HG02943 (cell line): ENCODE measurements around the gene CCDC3.
"Not testable (repeated sequence)": the region's sequence is repeated elsewhere in the genome, so short reads cannot be mapped to it uniquely, and the experiment has no call there.

Experiments
- ATAC-seq: cut with Tn5 transposase; IDR thresholded peaks from one replicate; pipeline ENCODE4 v1.9.1; 2021; ENCODE audit warnings: mild to moderate bottlenecking, low read depth, moderate library complexity; ENCODE audit not compliant: unreplicated experiment

Gene CCDC3

DNA sequence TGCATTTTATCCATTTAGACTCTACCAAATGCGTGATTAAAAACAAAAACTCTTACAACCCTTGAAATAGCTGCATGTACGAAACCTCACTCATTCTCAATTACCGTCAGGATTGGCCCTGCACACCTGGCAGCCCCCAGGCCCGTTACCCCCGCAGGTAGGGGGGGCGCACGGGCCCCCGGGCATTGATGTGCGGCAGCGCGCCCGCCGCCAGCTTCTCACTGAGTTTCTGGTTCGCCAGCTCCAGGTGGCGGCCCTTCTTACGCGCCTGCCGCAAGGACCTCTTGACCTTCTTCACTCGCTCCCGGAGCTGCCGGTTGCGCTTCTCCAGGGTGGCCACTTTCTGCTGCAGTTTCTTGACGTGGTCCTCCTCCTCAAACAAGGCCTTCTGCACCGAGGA lies 103.2 kb downstream of the CCDC3 start:
- ATAC-seq: no peak

DNA sequence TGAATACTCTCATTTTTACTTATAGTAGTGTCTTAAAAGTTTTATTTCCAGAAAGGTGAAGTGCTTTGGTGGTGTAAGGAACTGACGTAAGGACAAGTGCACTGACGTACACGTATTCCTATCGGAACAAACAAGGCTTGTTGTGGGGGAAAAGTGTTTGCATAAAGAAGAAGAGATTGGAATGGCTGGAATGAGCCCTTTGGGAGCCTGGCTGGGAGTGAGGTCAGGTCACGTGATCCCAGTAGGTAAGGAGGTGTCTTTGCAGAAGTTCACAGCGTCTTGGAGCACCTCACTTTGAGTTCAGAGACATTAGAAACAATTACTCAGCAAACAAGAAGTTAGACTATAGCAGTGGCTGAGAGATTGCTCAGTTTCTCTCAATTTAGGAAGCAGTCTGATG lies 104.2 kb downstream of the CCDC3 start:
- no peak for ATAC-seq

DNA sequence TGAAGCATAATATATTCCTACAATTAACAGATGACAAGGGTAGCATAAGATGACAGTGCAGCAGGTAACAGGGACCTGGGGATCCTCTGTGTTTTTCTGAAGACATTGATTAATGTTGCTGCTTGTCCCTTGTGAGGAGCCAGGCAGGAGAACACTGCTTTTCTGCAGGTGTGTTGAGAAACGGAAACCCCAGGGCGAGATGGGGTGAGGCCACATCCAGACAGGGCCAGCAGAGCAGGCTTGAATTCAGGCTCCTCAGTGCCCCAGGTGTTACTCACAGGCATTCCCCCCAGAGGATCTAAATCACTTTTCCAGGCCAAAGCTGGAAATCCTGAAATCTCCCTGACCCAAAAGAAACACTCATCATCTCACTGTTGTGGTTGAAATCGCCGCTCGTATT lies 105.3 kb downstream of the CCDC3 start:
- no peak for ATAC-seq

DNA sequence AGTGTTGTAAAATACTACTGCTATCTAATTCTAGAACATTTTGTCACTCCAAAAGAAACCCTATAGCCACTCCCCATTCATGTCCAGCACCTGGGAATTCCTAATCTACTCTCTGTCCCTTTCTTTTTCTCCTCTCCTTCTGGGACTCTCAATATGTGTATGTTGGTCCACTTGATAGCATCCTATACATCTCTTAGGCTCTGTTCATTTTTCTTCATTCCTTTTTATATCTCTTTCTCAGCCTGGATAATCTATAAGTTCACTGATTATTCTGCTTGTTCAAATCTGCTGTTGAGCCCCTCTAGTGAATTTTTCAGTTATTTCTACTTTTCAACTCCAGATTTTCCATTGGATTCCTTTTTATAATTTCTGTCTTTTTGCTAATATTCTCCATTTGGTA lies 108.6 kb downstream of the CCDC3 start:
- no peak for ATAC-seq

DNA sequence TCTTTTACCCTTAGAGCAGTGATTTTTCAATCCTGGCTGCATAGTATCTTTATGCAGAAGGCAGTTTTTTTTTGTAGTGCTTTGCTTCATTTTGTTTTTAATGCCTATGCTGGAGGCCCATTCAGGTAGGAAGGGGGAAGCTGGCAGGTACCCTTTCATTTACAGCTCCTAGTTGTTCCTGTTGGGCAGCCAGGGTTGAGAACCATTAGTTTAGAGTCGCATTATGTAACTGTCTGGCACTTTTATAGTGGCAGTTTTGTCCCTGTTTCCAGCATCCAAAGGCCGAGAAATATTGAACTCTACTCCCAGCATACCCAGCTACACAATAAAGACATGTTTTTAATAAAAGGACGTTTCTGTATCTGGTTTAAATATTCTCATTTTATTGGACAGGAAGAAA lies 110.6 kb downstream of the CCDC3 start:
- ATAC-seq: no peak

DNA sequence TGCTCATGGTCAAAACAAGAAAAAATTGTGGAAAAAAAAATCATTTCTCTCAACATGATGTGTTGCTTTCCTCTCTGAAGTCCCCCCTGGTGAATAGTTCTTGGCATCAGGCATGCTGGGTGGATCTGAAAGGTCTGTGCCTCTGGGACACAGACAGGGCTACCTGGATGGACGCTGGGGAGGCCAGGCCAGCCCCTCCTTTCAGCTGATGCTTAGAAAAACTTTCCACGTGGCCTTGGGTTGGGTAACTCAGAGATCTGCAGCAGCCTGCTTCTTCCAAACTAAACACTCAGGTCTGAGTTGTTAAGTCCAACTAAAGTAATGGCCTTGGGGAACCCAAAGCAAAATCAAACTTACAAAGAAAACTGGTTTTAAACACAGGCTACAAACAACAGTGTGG lies 113.0 kb downstream of the CCDC3 start:
- no peak for ATAC-seq

DNA sequence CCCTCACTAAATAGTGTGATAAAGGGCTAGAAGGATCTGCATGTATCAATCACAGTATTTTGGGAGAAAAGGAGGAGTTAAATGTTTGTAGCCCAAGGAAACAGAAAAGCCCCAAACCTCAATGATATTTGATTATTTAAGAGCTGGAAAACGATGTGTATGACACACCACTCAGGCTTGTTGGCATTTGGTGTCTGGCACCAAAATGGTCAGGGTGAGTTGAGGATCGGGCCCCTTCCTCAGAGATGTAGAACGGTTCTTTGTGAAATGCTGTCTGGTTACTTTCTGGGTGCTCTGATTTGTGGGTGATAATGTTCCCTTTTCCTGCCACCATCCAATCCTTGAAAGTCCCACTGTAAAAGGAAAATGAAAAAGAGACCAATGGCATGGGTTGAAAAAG lies 113.7 kb downstream of the CCDC3 start:
- no peak for ATAC-seq

DNA sequence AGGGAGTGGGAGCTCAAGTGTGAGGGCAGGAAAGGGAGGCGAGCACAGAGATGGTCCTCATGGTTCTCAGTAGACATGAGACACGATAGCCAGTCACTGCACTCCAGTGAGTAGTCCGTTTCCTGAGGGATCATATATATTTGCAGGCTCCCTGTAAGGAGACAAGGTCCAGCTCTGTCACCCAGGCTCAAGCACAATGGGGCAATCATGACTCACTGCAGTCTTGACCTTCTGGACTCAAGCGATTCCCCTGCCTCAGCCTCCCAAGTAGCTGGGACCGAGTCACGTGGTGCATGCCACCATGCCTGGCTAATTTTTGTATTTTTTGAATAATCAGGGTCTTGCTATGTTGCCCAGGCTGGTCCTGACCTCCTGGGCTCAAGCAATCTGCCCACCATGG lies 116.7 kb downstream of the CCDC3 start:
- no peak for ATAC-seq

DNA sequence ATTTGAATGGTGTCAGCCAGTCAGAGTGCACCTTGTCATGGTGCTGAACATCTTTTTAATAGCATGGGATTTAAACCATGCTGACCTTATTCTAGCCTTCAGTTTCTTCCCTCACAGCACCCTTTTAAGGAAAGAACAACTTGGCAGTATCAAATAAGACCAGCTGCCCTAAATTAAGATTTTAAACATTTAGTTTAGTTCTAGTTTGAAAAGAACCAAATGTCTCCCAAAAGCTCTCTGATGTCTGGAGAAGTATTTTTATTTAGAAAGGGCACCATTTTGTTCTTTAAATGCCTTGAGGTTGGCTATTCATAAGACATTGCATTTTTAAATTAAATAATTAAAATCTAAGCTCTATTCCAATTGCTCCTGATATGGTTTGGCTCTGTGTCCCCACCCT lies 121.1 kb downstream of the CCDC3 start:
- no peak for ATAC-seq

DNA sequence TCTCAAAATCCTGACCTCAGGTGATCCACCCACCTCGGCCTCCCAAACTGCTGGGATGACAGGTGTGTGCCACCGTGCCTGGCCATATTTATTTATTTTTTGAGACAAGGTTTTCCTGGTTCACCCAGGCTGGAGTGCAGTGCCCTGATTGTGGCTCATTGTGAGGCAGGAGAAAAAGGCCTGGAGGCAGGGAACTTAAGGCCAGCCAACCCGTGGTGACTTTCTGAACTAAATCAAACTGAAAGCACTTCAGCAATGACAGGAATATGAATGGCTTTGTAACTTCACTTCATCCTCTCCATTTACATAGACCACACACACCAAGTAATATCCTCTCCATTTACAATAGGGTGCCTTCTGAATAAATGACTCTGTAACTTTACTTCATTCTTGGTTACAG lies 124.4 kb downstream of the CCDC3 start:
- ATAC-seq: no peak

DNA sequence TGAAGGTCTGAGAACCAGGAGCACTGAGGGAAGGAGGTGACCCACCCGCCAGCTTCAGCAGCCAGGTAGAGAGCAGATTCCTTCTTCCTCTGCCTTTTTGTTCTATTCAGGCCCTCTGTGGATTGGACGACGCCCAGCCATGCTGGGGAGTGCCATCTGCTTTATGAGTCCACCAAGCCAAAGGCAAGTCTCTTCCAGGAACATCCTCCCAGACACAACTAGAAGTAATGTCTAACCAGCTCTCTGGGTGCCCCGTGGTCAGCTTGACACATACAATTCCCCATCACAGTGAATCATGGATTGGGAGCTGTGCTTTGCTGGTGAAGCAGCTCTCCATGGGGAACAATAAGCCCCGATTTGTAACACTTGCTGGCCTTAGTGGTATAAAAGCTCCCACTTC lies 125.2 kb downstream of the CCDC3 start:
- no peak for ATAC-seq

DNA sequence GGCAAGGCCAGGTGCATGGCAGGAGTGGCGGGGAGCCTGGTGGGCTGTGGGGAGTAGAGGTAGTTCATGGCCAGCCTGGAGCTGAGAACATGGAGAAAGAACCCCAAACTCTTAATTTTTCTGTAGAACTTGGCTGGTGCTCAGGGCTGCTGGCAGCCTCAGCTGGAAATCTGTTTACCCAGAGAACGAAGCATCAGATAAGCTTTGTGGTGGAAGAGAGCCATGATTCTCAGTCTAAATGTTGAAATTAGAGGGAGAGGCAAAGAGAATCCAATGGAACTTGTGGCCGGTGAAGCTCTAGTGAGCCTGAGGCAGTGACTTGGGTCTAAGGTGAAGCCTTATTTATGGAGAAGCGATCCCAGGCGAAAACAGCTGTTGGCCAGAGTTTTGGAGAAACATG lies 126.4 kb downstream of the CCDC3 start:
- no peak for ATAC-seq

DNA sequence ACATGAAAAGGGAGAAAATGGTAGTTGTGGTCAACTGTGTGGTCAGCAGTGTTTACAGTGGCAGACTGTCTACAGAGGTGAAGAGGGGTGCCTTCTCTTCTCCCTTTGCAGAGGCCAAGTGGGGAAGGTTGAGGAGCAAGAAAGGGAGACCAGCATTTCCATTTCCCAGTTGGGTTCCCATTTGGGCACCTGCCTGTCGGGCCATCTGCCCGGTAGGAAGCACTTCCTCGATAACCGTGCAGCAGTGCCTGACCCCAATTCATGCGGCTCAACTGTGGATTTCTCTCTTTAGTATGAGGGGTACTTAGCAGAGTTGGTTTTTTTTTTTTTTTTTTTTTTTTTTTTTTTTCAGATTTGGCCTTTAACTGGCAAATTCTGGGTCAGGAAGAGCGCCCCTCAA lies 127.0 kb downstream of the CCDC3 start:
- no peak for ATAC-seq

DNA sequence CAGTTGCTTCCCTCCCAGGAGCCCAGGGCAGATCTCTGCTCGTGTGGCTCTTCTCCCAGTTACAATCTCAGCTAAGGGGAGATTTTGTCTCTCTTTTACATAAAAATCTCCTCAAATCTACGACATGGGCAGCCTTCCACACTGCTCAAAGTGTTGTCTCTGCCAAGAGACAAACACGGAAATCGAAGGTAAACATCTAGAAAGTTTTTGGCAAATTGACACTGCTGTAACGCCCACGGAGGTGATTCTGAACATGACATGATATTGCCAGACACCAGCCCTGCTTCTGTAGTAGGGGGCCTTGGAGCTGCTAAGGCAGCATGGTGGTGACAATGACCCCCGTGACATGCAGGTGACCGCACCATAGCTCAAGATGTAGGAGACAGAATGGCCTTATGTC lies 128.3 kb downstream of the CCDC3 start:
- ATAC-seq: no peak

DNA sequence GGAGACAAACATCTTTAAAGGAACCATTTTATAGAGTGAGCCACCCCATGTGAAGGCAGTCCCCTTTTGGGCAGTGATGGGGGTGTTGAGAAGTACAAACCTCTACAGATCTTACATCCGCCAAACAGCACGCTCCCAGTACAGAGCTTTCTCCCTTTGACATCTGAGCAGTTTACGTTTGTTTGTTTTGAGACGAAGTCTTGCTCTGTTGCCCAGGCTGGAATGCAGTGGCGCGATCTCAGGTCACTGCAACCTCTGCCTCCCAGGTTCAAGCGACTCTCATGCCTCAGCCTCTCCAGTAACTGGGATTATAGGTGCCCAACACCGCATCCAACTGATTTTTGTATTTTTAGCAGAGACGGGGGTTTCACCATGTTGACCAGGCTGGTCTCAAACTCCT lies 128.9 kb downstream of the CCDC3 start:
- no peak for ATAC-seq

DNA sequence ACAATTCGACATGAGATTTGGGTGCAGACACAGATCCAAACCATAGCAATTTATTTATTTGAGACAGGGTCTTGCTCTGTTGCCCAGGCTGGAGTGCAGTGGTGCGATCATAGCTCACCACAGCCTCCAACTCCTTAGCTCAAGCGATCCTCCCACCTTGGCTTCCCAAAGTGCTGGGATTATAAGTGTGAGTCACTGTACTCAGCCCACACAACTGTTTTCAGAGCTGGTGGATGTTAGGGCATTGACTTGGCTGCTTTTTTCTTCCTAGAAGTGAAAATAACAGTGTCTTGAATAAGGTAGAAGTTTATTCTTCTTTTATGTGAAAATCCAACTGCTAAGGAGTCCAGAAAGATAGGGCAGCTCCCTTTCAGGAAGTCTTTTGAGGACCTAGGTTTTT lies 132.1 kb downstream of the CCDC3 start:
- ATAC-seq: no peak

DNA sequence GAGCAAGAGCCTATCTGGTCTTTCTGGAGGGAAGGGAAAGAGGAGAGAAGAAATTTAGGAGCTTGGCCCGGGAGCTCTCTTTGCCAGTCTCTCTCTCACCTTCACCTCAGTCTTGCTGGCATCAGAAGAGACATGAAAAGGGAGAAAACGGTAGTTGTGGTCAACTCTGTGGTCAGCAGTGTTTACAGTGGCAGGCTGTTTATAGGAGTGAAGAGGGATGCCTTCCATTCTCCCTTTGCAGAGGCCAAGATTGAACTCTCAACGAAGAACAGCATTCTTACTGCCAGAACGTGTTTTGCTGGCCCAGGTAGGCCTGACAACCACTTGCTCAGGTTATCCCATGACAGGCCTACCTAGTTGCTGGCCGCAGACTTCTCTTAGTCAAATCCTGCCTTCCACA lies 133.3 kb downstream of the CCDC3 start:
- ATAC-seq: no peak

DNA sequence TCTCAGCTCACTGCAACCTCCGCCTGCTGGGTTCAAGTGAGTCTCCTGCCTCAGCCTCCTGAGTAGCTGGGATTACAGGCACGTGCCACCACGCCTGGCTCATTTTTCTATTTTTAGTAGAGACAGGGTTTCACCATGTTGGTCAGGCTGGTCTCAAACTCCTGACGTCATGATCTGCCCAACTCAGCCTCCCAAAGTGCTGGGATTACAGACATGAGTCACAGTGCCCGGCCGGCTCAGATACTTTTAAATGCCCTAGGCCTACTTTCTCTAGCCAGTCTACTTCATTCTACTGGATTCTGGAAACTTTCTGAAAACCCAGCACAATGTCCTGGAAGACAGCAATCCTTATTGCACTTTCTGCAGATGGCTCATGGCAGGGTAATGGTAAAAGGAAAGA lies 136.0 kb downstream of the CCDC3 start:
- ATAC-seq: not testable (repeated sequence)

DNA sequence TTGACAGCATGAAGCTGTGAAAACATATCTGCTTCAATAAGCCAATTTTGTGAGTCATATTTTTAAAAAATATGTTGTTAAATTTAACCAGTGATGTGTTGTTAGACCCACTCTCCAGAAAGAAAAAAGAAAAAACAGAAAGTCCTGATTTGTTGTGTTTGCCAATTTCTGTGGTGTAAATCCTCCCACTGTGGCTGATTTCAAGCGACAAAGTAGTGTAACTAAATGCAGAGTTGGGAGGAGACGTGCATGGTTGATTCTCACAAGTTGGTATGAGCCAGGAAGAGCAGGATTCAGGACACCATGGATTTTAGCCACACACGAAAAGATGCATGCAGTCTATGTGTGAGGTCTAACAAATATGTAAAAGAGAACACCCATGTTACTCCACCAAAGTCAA lies 139.1 kb downstream of the CCDC3 start:
- no peak for ATAC-seq

DNA sequence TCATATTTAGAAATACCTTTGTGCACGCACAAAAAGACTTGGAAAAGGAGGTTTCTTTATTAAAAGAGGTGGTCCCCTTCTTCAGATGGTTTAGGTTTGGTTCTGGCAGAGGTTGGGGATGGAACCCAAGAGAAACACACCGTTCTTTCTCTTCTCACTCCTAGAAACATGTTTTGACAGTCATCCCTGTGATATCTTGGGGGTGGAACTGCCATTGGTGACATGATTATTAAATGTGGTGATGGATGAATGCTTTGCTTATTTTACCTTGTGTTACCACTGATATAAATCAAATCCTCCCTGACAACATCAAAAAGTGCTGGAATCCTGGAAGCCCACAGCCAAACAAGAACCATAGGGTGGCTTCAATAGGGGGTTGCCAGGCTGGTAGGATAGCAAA lies 146.5 kb downstream of the CCDC3 start:
- no peak for ATAC-seq

DNA sequence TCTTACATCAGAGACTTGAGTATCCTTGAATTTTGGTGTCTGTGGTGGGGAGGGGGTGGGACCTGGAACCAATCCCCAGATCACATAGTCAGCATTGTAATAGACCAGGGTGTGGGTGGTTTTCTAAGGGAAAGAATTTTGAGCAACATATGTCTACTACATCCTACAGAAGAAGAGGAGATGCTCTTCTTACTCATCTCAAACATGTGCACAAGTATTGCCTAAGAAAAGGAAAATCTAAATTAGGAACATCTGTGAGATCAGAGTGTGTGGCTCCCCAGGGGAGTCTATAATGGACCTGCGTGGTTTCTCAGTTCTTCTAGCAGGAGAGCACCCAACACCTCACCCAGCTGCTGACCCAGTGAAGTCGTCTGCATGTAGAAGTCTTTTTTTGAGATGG lies 148.8 kb downstream of the CCDC3 start:
- ATAC-seq: no peak

DNA sequence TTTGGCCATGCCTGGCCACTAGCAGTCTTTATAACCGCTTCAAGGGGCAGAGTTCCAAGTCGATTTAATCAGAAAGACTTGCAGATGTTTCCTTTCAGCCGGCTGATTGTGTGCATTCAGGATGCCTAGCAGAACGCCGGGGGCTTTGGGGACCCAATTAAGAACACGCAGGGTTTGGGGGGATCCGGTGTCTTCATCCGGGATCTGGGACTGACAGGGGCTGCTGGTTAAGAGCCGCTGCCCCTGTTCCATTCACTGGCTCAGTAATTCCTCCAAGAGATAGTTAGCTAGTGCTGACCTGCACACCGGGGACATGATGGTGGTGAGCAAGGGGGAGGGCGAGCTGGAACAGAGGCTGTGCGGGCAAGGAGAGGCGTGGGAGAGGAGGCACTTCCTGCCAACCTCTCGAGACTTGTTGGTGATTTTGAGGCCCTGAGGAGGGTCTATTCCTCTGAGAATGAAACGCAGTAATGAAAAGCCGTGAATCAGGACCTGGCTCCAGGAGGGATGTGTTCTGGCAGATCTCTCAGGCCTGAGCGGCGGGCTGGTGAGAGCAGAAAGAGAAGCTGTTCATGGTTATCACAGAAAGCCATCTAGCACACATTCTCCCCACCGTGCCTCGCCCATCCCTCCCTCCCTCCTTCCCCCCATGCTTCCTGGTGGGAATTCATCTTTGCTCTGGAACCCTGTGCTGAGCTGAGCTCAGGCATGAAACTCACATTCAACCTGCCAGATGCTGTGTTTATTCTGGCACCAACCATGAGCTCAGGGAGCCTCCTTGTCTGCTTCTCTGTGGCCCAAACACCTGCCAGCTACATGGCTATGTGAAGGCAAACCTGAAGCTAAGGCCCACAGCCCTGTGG lies 152.0 kb downstream of the CCDC3 start:
- no peak for ATAC-seq
